Activated T-helper 2 cell treated with anti-CD3 and anti-CD28 coated beads, Interferon-gamma antibody, Interleukin-2, Interleukin-4, amounts not matched to agents 10 μg/mL and 5 μg/mL and 100 μg/mL, durations not matched to agents 14 hours and 24 hours and 36 hours (primary cell): Measurements from ENCODE around the gene GNA12. TPM values are rescaled to one million over a fixed set of nuclear protein-coding genes. Genes with fewer than 3 reads are reported as not detected.
A peak's percentile ranks its signal among the peaks of the same experiment; 100 is the strongest.

ENCODE experiments used
- DNase-seq: peaks from one replicate; pipeline ENCODE4 v3.0.0; 2021; ENCODE audit warnings: low spot score
- H3K27ac Mint-ChIP-seq: one replicate; pipeline ENCODE4 v1.8.0; 2021; ENCODE audit warnings: mixed read lengths
- H3K27me3 Mint-ChIP-seq: one replicate; pipeline ENCODE4 v1.8.0; 2021; ENCODE audit warnings: low read depth, mixed read lengths
- H3K36me3 Mint-ChIP-seq: one replicate; pipeline ENCODE4 v1.8.0; 2021; ENCODE audit warnings: low read depth, mixed read lengths
- H3K4me1 Mint-ChIP-seq: one replicate; pipeline ENCODE4 v1.8.0; 2021; ENCODE audit warnings: low read depth, mixed read lengths
- H3K4me3 Mint-ChIP-seq: one replicate; pipeline ENCODE4 v1.8.0; 2021; ENCODE audit warnings: low read depth, mild to moderate bottlenecking, moderate library complexity, mixed read lengths
- H3K9me3 Mint-ChIP-seq: one replicate; pipeline ENCODE4 v1.8.0; 2021; ENCODE audit warnings: mixed read lengths
- intact Hi-C: fragments of 100-400 bp; cut with micrococcal nuclease; formaldehyde crosslinking; loops from one replicate; pipeline ENCODE4 v1.15.1; 2023
- total RNA-seq: library from RNA; stranded (reverse); gene quantifications from 2 replicates; pipeline ENCODE4 v1.2.3, GENCODE V29; 2022

The GNA12 gene
- total RNA-seq, 1 donor from 2014 or later = 40.9 TPM

DNA sequence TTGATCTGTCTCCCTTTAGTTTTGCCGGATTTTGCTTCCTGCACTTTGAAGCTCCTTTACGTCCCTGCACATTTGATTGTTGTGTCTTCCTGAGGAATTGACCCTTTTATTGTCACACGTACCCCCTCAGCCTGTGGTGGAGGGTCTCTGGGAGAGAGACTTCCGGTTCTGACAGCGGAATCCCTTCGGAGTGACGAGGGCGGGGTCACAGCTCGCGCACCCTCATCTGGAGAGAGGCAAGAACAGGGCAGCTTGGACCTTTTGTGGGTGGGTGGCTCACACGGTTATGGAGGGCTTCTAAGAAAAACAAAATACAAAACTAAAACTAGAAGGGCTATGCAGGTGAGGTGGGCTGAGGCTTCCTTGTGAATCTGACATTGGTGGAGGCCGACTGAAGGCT lies 130.1 kb downstream of the GNA12 start:
- no peak overlapping the region for H3K4me3 Mint-ChIP-seq
- no peaks in the 10 kb centered on the region for H3K9me3 Mint-ChIP-seq
- no peak for DNase-seq
- intact Hi-C loops = no loop called here
- H3K36me3 Mint-ChIP-seq = peaks cover 23% of the 10 kb centered on the region
- H3K27ac Mint-ChIP-seq = no peak overlapping the region
- H3K27me3 Mint-ChIP-seq = peaks cover 2% of the 10 kb centered on the region
- H3K4me1 Mint-ChIP-seq = peaks cover 71% of the 10 kb centered on the region

DNA sequence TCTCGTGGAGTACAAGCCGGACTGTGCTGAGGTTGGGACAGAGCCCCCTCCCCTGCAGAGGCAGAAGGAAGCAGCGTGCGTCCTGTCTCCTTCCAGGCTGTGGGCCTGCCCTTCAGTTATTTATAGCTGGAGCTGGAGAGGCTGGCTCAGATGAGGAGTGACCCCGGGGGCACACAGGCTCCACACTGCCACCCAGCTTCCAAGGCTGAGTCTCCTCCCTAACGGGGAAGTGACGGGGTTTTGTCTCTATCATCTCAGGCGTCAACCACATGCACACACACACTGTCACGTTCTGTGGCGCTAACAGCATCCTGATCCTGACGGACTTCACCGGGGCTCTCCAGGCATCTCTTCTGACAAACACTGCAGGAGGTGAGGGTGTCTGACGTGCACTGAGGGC lies 130.7 kb downstream of the GNA12 start:
- no peak for DNase-seq
- intact Hi-C loops = no loop called here
- peaks cover 17% of the 10 kb centered on the region for H3K36me3 Mint-ChIP-seq
- no peaks in the 10 kb centered on the region for H3K9me3 Mint-ChIP-seq
- no peak overlapping the region for H3K27ac Mint-ChIP-seq
- H3K27me3 Mint-ChIP-seq = peaks cover 2% of the 10 kb centered on the region
- no peak overlapping the region for H3K4me3 Mint-ChIP-seq
- peaks cover 66% of the 10 kb centered on the region for H3K4me1 Mint-ChIP-seq

DNA sequence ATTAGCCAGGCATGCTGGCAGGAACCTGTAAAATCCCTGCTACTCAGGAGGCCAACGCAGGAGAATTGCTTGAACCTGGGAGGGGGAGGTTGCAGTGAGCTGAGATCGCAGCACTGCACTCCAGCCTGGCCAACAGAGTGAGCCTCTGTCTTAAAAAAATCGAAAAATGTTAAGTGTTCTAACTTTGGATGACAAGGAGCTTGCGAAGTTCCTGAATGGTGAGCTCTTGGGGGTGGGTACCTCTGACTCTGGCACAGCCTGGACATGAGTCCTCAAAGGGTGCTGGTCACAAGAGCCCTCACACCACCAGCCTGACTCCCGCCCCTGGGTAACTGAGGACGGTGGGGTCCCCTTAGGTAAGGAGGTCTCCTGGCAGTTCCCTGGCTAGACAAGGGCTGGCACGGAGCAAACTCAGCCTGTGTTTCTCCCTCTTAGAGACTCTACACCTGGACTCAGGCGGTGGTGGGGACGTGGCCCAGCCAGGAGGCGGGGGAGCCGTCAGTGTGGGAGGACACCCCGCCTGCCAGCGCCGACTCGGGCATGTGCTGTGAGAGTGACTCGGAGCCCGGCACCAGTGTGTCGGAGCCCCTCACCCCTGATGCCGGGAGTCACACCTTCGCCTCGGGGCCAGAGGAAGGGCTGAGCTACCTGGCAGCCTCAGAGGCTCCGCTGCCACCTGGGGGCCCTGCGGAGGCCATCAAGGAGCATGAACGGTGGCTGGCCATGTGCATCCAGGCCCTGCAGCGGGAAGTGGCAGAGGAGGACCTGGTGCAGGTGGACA lies 132.0 kb downstream of the GNA12 start:
- Mint-ChIP-seq H3K4me3 (no peak overlapping the region), H3K27me3 (peaks cover 4% of the 10 kb centered on the region), H3K27ac (no peak overlapping the region), H3K9me3 (no peaks in the 10 kb centered on the region), H3K36me3 (peaks cover 9% of the 10 kb centered on the region), H3K4me1 (peaks cover 56% of the 10 kb centered on the region)
- DNase-seq = no peak
- intact Hi-C loops = loop anchor here (2.0 kb wide), 1 partner anchor 235 kb away; the partner anchor contains the start of gene GRIFIN

DNA sequence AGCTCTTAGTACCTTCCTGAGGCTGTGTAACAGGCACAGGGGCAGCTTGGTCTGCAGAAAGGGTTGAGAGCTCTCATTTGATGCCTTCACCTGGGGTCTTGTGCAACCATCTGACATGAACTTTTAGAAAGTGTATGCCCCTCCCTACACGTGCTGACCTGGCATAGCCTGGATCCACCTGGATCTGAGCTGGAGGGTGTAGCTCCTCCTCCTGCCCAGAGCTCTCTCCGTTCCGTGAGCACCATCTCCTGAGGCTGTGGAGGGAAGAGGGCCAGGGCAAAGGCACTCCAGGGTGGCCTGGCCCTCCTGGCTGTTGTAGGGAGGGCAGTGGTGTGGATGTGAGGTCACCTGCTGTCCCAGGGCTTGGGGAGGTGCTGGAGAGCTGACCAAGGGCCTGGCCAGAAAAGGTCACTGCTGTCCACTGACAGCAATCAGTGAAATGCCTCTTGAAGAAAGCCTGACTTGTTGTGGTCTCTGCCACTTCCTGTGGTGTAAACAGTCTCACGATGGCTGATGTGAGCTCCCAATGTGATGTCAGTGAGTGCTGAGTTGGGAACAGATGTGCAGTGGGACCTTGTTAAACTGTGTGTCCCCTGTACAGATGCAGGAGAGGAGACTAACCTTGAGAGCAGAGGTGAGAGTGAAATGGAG lies 133.1 kb downstream of the GNA12 start:
- peak; percentile 49 for DNase-seq
- peak overlapping the region; percentile 54 for H3K4me3 Mint-ChIP-seq
- peaks cover 47% of the 10 kb centered on the region for H3K4me1 Mint-ChIP-seq
- peak overlapping the region; percentile 80 for H3K27ac Mint-ChIP-seq
- intact Hi-C loops = loop anchor here (2.0 kb wide), 1 partner anchor 234 kb away; the partner anchor contains the start of gene GRIFIN
- H3K9me3 Mint-ChIP-seq = no peaks in the 10 kb centered on the region
- H3K36me3 Mint-ChIP-seq = peaks cover 9% of the 10 kb centered on the region
- H3K27me3 Mint-ChIP-seq = peaks cover 4% of the 10 kb centered on the region

DNA sequence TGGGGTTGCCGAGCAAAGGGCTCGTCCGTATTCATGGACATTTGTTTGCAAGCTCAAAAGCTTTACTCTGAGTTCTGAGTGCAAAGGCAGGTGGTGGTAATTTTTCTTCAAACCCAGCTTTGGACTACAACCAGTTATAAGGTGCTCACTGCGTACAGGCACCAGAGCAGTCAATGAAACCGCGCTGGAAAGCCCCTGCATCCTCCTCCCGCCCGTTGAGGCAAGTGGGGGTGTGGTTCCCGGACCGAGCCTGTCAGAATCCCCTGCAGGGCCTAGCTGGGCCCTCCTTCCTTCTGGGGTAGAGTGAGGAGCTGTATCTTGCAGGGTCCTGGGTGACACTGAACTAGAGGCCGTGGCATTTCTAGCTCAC lies 133.8 kb downstream of the GNA12 start:
- intact Hi-C loops = loop anchor here (2.0 kb wide), 1 partner anchor 233 kb away; the partner anchor contains the start of gene GRIFIN
- Mint-ChIP-seq H3K4me1 (peaks cover 40% of the 10 kb centered on the region), H3K4me3 (no peak overlapping the region), H3K27ac (peak overlapping the region; percentile 4), H3K36me3 (peaks cover 9% of the 10 kb centered on the region), H3K9me3 (no peaks in the 10 kb centered on the region), H3K27me3 (peaks cover 4% of the 10 kb centered on the region)
- no peak for DNase-seq

DNA sequence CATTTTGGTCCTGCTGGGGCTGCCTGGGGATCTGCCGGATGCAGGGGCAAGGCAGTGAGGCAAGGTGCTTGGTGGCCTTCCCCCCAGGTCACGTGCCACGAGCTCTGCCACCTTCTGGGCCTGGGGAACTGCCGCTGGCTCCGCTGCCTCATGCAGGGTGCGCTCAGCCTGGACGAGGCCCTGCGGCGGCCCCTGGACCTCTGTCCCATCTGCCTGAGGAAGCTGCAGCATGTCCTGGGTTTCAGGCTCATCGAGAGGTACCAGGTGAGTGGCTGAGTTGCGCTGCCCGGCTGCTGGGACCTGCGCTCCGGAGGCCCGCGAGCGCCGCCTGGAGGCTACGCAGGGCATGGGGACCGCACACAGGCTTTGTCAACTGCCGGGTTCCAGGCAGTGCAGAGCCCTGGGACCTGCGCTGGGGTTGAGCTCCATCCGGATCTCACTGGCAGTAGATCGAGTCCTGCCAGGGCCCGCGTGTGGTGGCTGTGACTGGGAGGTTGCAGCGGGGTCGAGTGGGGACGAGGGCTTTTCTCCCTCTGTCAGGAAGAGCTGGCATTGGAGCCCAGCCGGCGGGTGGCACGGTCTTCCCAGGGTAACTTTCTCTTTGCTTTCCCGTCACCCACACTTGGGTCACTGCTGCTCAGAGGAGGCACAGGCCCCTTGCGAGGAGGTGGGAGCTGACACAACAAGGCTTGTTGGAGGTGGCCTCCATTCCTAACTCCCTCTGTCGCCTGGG lies 134.4 kb downstream of the GNA12 start:
- peaks cover 34% of the 10 kb centered on the region for H3K4me1 Mint-ChIP-seq

DNA sequence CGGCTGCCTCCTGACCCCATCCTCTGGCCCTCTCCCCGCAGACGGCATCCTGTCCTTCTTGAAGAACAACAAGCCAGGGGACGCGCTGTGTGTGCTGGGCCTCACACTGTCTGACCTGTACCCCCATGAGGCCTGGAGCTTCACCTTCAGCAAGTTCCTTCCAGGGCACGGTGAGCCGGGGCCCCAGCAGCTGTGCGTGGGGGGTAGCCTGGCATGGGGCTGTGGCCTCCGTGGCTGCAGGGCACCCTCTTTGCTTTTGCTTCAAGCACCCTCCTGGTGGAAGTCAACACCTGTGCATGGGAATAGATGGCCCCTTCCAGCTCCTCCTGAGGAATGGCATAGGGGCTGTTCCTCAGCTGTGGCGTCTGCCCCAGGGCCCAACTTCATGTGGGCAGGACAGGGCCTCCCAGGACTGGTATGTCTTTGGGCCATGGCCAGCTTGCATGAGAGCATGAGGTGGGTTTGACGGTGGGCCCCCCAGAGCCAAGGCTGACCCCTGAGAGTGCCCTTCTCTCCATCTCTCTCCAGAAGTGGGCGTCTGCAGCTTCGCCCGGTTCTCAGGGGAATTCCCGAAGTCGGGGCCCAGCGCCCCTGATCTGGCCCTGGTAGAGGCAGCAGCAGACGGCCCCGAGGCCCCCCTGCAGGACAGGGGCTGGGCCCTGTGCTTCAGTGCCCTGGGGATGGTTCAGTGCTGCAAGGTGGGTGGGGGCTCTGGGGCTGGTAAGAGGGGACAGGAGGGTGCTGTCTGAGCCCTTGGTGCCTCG lies 135.4 kb downstream of the GNA12 start:
- Mint-ChIP-seq H3K4me3 (no peak overlapping the region), H3K9me3 (no peaks in the 10 kb centered on the region), H3K36me3 (no peaks in the 10 kb centered on the region), H3K27me3 (peaks cover 4% of the 10 kb centered on the region), H3K4me1 (peaks cover 24% of the 10 kb centered on the region), H3K27ac (no peak overlapping the region)
- DNase-seq = no peak
- intact Hi-C loops = loop anchor here (1.0 kb wide), 2 partner anchors 9 to 37 kb away; no protein-coding TSS in a partner anchor

More for the DNA sequence above, 134.4 kb downstream of the GNA12 start:
- Mint-ChIP-seq H3K9me3 (no peaks in the 10 kb centered on the region), H3K36me3 (peaks cover 6% of the 10 kb centered on the region), H3K27me3 (peaks cover 4% of the 10 kb centered on the region), H3K4me3 (peak overlapping the region; percentile 26), H3K27ac (no peak overlapping the region)
- DNase-seq = peak; percentile 77
- intact Hi-C loops = loop anchor here (1.0 to 2.0 kb wide), 3 partner anchors 10 to 233 kb away; partner anchors contain the start of gene GRIFIN

DNA sequence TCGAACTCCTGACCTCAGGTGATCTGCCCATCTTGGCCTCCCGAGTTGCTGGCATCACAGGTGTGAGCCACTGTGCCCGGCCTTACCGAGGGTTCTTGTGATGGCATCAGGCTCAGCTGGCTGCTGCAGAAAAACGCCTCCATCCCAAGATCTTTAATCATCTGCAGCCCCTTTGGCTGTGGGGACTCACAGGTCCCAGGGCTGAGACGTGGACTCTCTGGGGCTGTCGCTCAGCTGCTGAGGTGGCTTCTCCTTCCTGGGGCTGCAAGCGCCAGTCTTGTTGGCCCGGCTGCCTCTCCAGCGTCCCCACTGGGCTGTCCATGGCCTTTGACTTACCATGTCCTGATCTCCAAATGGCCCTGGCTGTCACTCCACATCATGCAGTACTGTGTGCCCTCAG lies 136.1 kb downstream of the GNA12 start:
- Mint-ChIP-seq H3K4me3 (no peak overlapping the region), H3K4me1 (peaks cover 22% of the 10 kb centered on the region), H3K27me3 (peaks cover 7% of the 10 kb centered on the region), H3K27ac (no peak overlapping the region), H3K9me3 (no peaks in the 10 kb centered on the region), H3K36me3 (no peaks in the 10 kb centered on the region)
- no peak for DNase-seq
- intact Hi-C loops = no loop called here

DNA sequence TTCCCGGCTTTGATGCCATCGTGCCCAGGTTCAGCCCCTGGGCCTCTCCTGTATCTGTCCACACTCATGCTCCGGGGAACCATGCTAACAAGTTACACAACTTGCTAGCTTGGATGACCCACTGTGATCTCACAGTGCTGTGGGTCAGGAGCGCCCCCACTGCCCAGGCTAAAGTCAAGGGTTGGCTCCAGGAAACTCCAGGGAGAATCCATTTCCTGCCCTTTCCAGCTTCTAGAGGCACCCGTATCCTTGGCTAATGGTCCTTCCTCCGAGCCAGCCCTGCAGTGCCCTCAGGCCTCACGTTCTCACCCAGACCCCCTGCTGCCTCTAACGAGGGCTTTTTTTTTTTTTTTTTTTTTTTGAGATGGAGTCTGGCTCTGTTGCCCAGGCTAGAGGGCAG lies 136.6 kb downstream of the GNA12 start:
- no peak for DNase-seq
- no peak overlapping the region for H3K27ac Mint-ChIP-seq
- H3K4me1 Mint-ChIP-seq = peaks cover 22% of the 10 kb centered on the region
- peaks cover 7% of the 10 kb centered on the region for H3K27me3 Mint-ChIP-seq
- intact Hi-C loops = no loop called here
- no peaks in the 10 kb centered on the region for H3K36me3 Mint-ChIP-seq
- H3K9me3 Mint-ChIP-seq = no peaks in the 10 kb centered on the region
- H3K4me3 Mint-ChIP-seq = no peak overlapping the region

DNA sequence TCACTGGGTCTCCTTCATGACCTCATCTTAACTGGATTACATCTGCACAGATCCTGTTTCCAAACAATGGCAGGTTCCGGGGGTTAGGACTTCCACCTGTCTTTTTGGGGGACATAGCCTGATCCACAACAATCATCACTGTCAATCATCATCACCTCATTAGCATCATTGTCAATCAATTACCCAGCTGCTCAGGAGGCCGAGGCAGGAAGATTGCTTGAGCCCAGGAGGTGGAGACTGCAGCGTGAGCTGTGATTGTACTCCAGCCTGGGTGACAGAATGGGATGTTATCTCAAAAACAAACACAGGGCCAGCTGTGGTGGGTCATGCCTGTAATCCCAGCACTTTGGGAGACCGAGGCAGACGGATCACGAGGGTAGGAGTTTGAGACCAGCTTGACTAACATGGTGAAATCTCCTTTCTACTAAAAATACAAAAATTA lies 137.4 kb downstream of the GNA12 start:
- Mint-ChIP-seq H3K36me3 (no peaks in the 10 kb centered on the region), H3K4me1 (peaks cover 24% of the 10 kb centered on the region), H3K9me3 (no peaks in the 10 kb centered on the region), H3K27me3 (peaks cover 7% of the 10 kb centered on the region), H3K4me3 (no peak overlapping the region), H3K27ac (no peak overlapping the region)
- no peak for DNase-seq
- intact Hi-C loops = no loop called here

DNA sequence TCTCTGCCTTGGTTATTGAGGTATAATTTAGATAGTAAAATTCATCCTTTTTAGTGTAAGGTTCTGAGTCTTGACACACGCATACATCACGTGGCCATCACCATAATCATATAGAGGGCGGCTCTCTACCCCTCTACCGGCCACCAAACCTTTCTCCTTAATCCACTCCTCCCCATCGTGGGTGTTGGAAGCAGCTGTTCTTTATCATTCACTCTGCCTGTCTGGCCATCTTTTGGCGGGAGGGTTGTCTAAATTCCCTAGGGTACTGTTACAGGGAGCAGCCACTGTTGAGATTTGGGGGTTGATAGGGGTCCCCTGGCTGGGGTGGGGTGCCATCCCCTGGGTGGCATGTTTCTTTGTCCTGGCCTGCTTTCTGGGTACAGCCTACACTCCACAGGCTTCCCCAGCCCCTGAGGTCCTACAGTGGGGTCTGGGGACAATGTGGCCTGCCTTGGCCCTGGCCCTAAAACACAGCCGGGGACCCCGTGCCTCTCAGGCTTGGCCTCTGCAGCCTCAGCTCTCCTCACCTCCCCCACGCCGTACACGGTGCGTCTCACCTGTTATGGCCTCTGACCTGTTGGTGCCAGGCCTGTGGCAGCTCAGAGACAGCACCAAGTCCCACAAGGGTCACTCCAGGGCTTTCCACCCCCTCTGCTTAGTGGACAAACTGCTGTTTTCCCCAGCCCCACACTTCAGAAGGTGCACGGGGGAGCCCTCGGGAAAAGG lies 138.6 kb downstream of the GNA12 start:
- Mint-ChIP-seq H3K4me1 (peaks cover 18% of the 10 kb centered on the region), H3K9me3 (no peaks in the 10 kb centered on the region), H3K27ac (no peak overlapping the region), H3K27me3 (peaks cover 7% of the 10 kb centered on the region), H3K4me3 (no peak overlapping the region), H3K36me3 (no peaks in the 10 kb centered on the region)
- DNase-seq = no peak
- intact Hi-C loops = no loop called here

DNA sequence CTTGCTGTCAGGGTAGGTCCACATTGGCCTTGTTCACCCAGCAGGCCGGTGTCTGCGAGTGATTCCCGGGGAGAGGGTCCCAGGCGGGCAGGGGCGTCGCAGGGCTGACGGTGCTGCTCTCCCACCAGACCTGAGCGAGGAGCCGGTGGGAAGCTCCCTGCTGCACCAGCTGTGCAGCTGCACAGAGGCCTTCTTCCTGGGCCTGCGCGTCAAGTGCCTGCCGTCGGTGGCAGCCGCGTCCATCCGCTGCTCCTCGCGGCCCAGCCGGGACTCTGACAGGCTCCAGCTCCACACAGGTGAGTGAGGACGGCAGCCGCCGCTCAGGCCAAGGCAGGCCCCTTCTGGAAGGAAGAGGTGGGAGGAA lies 141.5 kb downstream of the GNA12 start:
- Mint-ChIP-seq H3K27ac (no peak overlapping the region), H3K4me3 (no peak overlapping the region), H3K9me3 (no peaks in the 10 kb centered on the region), H3K4me1 (peaks cover 31% of the 10 kb centered on the region), H3K36me3 (no peaks in the 10 kb centered on the region), H3K27me3 (peaks cover 7% of the 10 kb centered on the region)
- DNase-seq = no peak
- intact Hi-C loops = no loop called here
